SK-N-SH (cell line): ENCODE data around the gene SFN.

Experiments used
- EP300 ChIP-seq, 2 experiments: IDR thresholded peaks; 2 replicates each; pipeline versions ENCODE4 v1.4.0 to v1.6.1; 2012; ENCODE audit warnings: borderline replicate concordance in 1 of 2, low read depth in 1 of 2, low read length in 1 of 2
- POLR2AphosphoS5 ChIP-seq: IDR thresholded peaks from 2 replicates; pipeline ENCODE4 v1.6.1; 2012; ENCODE audit warnings: low read depth, low read length
- RAD21 ChIP-seq: IDR thresholded peaks from 2 replicates; pipeline ENCODE4 v1.6.1; 2012; ENCODE audit warnings: mild to moderate bottlenecking, low read length
- RCOR1 ChIP-seq: fragments of 150-350 bp; IDR thresholded peaks from 2 replicates; pipeline ENCODE4 v1.6.1; 2017; ENCODE audit warnings: antibody characterized with exemption, low read length
- SIN3A ChIP-seq: IDR thresholded peaks from 2 replicates; pipeline ENCODE4 v1.6.1; 2012; ENCODE audit warnings: low read depth, mild to moderate bottlenecking, low read length, moderate library complexity, borderline replicate concordance
- TAF1 ChIP-seq: IDR thresholded peaks from 2 replicates; pipeline ENCODE4 v1.6.1; 2012; ENCODE audit warnings: low read depth, mild to moderate bottlenecking, low read length, moderate library complexity, borderline replicate concordance
- TF ChIP-seq, protein P1 (sequence below): fragments of 200-600 bp; sonication (generic); IDR thresholded peaks from 2 replicates; pipeline ENCODE4 v1.6.1; 2017; ENCODE audit warnings: antibody characterized with exemption, mild to moderate bottlenecking, moderate library complexity
- TF ChIP-seq, protein P2 (sequence below): IDR thresholded peaks from 2 replicates; pipeline ENCODE4 v1.6.1; 2012; ENCODE audit warnings: mild to moderate bottlenecking, low read depth, low read length, moderate library complexity

DNA sequence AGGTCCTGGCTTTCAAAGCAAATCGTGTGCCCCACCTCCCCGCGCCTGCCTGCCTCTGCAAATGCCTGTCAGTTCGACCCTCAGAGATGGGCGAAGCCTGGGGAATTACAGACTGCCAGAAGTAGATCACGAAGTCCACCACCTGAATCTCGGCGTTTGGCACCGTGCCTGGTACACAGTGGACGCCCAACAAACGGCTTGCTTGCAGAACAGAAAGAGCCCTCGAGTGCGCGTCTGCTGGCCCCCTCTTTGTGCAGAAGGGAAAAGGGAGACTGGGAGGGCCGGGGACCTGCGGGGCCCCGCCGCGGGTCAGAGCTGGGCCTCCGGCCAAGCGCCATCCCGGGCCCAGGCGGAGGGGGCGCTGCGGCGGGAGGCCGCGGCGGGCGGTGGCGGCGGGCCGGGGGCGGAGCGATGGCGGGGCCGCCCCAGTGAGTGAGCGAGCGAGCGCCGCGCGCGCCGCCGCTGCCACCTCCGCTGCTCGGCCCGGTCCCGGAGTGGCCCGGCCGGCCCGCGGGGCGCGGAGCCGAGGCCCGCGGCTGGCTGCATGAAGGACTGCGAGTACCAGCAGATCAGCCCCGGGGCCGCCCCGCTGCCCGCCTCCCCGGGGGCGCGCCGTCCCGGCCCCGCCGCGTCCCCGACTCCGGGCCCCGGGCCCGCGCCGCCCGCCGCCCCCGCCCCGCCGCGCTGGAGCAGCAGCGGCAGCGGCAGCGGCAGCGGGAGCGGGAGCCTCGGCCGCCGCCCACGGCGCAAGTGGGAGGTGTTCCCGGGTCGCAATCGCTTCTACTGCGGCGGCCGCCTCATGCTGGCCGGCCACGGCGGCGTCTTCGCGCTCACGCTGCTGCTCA lies 36.5 kb upstream of the SFN start, which contains the start of gene ZDHHC18:
- TF ChIP-seq, protein P1, sequence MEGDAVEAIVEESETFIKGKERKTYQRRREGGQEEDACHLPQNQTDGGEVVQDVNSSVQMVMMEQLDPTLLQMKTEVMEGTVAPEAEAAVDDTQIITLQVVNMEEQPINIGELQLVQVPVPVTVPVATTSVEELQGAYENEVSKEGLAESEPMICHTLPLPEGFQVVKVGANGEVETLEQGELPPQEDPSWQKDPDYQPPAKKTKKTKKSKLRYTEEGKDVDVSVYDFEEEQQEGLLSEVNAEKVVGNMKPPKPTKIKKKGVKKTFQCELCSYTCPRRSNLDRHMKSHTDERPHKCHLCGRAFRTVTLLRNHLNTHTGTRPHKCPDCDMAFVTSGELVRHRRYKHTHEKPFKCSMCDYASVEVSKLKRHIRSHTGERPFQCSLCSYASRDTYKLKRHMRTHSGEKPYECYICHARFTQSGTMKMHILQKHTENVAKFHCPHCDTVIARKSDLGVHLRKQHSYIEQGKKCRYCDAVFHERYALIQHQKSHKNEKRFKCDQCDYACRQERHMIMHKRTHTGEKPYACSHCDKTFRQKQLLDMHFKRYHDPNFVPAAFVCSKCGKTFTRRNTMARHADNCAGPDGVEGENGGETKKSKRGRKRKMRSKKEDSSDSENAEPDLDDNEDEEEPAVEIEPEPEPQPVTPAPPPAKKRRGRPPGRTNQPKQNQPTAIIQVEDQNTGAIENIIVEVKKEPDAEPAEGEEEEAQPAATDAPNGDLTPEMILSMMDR = peak; percentile 46
- TF ChIP-seq POLR2AphosphoS5 (0 out of 2 replicates have a peak, but pooled peaks have one; percentile 14), RCOR1 (no peak), SIN3A (no peak), EP300 (IDR thresholded peaks at IDR 0.05; ENCODE audit: borderline replicate concordance in 1 of 2, low read depth in 1 of 2, low read length in 1 of 2) (no peak), RAD21 (no peak), TAF1 (no peak)
- TF ChIP-seq, protein P2, sequence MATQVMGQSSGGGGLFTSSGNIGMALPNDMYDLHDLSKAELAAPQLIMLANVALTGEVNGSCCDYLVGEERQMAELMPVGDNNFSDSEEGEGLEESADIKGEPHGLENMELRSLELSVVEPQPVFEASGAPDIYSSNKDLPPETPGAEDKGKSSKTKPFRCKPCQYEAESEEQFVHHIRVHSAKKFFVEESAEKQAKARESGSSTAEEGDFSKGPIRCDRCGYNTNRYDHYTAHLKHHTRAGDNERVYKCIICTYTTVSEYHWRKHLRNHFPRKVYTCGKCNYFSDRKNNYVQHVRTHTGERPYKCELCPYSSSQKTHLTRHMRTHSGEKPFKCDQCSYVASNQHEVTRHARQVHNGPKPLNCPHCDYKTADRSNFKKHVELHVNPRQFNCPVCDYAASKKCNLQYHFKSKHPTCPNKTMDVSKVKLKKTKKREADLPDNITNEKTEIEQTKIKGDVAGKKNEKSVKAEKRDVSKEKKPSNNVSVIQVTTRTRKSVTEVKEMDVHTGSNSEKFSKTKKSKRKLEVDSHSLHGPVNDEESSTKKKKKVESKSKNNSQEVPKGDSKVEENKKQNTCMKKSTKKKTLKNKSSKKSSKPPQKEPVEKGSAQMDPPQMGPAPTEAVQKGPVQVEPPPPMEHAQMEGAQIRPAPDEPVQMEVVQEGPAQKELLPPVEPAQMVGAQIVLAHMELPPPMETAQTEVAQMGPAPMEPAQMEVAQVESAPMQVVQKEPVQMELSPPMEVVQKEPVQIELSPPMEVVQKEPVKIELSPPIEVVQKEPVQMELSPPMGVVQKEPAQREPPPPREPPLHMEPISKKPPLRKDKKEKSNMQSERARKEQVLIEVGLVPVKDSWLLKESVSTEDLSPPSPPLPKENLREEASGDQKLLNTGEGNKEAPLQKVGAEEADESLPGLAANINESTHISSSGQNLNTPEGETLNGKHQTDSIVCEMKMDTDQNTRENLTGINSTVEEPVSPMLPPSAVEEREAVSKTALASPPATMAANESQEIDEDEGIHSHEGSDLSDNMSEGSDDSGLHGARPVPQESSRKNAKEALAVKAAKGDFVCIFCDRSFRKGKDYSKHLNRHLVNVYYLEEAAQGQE = no peak
